Ishikawa (cell line): ENCODE measurements around the gene SLC49A4.

Experiments used
- EP300 ChIP-seq: IDR thresholded peaks from 2 replicates; pipeline ENCODE4 v1.6.1; 2012; ENCODE audit warnings: borderline replicate concordance
- RAD21 ChIP-seq: IDR thresholded peaks from 2 replicates; pipeline ENCODE4 v1.6.1; 2012; ENCODE audit warnings: low read depth
- USF1 ChIP-seq: IDR thresholded peaks from 2 replicates; pipeline ENCODE4 v1.6.1; 2012
- ZBTB7A ChIP-seq: IDR thresholded peaks from 2 replicates; pipeline ENCODE4 v1.6.1; 2012; ENCODE audit warnings: low read depth
- TF ChIP-seq, protein P1 (sequence below): IDR thresholded peaks from 2 replicates; pipeline ENCODE4 v1.6.1; 2012; ENCODE audit warnings: low read depth, mild to moderate bottlenecking

- no peak for TF ChIP-seq RAD21
- TF ChIP-seq ZBTB7A: no peak
- TF ChIP-seq, protein P1, sequence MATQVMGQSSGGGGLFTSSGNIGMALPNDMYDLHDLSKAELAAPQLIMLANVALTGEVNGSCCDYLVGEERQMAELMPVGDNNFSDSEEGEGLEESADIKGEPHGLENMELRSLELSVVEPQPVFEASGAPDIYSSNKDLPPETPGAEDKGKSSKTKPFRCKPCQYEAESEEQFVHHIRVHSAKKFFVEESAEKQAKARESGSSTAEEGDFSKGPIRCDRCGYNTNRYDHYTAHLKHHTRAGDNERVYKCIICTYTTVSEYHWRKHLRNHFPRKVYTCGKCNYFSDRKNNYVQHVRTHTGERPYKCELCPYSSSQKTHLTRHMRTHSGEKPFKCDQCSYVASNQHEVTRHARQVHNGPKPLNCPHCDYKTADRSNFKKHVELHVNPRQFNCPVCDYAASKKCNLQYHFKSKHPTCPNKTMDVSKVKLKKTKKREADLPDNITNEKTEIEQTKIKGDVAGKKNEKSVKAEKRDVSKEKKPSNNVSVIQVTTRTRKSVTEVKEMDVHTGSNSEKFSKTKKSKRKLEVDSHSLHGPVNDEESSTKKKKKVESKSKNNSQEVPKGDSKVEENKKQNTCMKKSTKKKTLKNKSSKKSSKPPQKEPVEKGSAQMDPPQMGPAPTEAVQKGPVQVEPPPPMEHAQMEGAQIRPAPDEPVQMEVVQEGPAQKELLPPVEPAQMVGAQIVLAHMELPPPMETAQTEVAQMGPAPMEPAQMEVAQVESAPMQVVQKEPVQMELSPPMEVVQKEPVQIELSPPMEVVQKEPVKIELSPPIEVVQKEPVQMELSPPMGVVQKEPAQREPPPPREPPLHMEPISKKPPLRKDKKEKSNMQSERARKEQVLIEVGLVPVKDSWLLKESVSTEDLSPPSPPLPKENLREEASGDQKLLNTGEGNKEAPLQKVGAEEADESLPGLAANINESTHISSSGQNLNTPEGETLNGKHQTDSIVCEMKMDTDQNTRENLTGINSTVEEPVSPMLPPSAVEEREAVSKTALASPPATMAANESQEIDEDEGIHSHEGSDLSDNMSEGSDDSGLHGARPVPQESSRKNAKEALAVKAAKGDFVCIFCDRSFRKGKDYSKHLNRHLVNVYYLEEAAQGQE: no peak
- no peak for TF ChIP-seq USF1
- no peak for TF ChIP-seq EP300
Observed at GRCh38 chr3:122795674-122796195, 866 bp downstream of the SLC49A4 start.
